GM19468 (cell line): ENCODE results near the gene APBA2.
"Not testable (repeated sequence)": the region's sequence is repeated elsewhere in the genome, so short reads cannot be mapped to it uniquely, and the experiment has no call there.

Experiments used
- ATAC-seq: cut with Tn5 transposase; IDR thresholded peaks from one replicate; pipeline ENCODE4 v1.9.1; 2021; ENCODE audit warnings: mild to moderate bottlenecking, moderate library complexity, moderate number of reproducible peaks; ENCODE audit not compliant: unreplicated experiment; ENCODE audit errors: extremely low read depth

APBA2 gene

DNA sequence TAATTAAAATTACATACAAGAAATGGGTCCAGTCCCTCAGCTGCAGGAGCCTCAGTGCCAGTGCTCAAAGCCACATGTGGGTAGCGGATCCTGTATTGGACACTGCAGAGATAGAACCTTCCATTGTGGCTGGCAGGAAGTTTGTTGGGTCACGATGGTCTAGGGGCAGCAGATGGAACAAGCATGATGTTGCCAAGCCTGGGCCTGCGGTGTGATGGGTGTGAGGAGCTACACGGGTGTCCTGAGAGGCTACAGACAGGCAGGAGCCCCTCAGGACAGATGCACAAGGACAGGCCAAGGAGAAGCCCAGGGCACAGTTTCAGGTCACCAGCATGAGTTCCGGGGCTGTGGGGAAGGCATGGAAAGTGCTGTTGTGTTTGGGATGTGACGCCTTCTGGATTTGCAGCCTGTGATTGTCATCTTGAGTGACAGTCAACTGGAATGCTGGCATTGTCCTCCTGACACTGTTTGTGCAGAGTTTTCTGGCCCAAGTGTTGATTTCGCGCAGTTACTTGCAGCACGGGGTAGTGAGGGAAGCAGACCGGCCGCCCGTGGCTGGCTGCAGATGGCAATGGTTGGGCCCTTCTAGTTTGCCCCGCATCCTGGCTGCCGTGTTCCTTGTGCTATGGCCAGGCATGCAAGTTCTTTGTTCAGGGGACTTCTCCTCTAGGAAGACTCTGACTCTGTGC is 206.7 kb downstream of the APBA2 start:
- no peak for ATAC-seq

DNA sequence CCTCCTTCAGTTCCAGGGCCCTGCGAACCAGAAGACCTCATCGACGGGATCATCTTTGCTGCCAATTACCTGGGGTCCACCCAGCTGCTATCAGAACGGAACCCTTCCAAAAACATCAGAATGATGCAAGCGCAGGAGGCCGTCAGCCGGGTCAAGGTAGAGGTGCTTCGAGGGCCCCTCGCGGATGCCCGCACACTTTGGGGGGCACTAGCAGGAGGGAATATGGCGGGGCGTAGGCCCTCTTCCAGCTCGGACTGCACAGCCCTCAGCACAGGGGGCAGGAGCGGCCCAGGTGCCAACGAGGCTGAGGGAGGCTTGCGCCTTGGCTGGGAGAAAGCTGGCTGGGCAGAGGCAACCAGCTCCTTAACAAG is 207.3 kb downstream of the APBA2 start:
- no peak for ATAC-seq

GRCh38 chr15:29093696-29094343 is 208.0 kb downstream of the APBA2 start:
- ATAC-seq = no peak

DNA sequence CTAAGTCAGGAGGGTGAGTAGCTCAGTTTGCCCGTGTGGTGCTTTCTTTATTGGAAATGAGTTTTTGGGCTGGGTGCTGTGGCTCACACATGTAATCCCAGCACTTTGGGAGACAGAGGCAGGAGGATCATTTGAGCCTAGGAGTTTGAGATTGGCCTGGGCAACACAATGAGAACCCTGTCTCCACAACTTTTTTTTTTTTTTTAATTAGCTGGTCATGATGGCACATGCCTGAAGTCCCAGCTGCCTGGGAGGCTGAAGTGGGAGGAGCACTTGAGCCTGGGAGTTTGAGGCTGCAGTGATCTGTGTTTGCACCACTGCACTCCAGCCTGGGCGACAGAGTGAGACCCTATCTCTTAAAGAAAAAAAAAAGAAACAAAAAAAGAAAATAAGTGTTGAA is 208.9 kb downstream of the APBA2 start:
- ATAC-seq = no peak

DNA sequence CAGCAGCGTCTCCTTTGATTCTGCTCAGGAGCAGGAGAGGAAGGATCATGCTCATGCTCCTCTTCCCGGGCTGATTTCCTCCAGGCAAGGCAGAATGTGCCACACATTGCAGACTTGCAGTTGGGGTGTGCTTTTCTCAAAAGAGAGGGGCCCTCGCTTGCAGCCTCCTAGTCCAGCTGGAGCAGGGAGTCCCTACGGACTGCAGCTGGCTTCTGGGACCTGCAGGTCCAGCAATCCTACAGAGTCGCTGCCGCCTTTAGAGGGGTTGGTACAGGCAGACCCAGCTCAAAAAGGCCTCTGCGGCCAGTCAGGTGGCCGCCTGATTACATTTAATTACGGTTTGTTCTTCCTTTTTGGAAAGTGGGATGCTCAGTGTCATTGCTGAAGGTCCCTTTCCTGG is 210.0 kb downstream of the APBA2 start:
- no peak for ATAC-seq

DNA sequence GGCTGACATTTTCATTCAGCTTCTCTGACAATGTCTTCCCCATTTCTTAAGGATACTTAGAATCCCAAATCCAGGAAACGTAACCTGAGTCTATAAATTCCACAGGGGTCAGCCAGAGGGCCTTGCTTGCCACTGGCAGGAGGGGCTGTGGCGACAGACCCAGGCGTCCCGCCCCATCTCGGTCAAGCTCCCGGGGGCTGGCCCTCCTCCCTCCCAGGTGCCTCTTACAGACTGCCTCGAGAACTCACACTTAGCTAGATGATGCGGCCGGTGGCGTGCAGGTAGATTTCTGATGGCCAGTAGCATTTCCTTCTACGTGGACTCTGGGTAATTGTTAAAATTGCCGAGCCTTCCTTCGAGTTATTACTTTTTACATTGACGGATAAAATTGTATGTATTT is 211.4 kb downstream of the APBA2 start:
- ATAC-seq = no peak

DNA sequence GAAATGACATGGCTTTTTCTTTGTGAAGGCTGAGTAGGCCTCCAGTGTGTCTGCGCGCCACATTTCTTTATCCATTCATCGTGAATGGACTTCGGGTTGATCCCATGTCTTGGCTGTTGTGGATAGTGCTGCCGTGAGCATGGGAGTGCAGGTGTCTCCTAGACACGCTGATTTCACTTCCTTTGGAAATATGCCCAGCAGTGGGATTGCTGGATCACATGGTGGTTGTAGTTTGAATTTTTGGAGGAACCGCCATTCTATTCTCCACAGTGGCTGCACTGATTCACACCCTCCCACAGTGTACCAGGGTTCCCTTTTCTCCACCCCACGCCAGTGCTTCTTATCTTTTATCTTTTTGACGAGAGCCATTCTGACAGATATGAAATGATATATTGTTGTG is 212.2 kb downstream of the APBA2 start:
- no peak for ATAC-seq

- no peak for ATAC-seq
Observed at GRCh38 chr15:29098652-29099051, 212.9 kb downstream of the APBA2 start.

GRCh38 chr15:29099131-29099880 is 213.5 kb downstream of the APBA2 start:
- no peak for ATAC-seq

DNA sequence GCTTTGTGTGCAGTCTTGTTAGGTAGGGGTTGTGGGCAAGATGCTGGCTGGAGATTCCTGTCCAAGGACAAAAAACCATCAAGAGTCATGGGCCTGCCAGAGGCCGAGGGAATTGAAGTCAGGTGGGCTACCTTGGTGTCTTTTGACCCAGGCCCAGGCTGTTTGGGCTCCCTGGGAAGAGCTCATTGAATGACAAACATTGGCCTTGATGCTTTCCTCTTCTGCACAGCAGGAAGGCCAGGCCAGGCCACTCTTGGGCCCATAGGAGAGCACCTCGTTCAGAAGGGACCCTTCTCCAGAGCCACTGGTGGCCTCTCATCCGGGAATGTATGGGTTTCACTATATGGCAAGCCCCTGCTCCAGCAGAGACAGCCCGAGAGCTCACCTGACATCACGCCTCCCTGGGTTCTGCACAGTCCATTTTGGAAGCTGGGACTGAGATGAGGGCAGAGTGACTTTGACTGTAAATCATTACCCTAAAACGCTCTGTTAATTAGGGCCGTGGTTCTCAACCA is 214.8 kb downstream of the APBA2 start:
- ATAC-seq = no peak

DNA sequence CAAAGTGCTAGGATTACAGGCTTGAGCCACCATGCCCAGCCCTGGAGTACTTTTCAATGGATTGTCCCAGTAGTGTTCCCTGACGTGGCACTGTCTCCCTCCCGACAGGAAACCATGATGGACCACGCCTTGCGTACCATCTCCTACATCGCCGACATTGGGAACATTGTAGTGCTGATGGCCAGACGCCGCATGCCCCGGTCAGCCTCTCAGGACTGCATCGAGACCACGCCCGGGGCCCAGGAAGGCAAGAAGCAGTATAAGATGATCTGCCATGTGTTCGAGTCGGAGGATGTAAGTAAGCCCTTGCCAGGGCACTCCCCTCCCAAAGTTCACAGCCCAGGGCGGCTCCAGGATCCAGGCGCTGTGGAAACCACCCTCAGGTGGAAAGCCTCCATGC is 215.7 kb downstream of the APBA2 start:
- ATAC-seq = no peak

- ATAC-seq = not testable (repeated sequence)
Observed at GRCh38 chr15:29102173-29102794, 216.5 kb downstream of the APBA2 start.

DNA sequence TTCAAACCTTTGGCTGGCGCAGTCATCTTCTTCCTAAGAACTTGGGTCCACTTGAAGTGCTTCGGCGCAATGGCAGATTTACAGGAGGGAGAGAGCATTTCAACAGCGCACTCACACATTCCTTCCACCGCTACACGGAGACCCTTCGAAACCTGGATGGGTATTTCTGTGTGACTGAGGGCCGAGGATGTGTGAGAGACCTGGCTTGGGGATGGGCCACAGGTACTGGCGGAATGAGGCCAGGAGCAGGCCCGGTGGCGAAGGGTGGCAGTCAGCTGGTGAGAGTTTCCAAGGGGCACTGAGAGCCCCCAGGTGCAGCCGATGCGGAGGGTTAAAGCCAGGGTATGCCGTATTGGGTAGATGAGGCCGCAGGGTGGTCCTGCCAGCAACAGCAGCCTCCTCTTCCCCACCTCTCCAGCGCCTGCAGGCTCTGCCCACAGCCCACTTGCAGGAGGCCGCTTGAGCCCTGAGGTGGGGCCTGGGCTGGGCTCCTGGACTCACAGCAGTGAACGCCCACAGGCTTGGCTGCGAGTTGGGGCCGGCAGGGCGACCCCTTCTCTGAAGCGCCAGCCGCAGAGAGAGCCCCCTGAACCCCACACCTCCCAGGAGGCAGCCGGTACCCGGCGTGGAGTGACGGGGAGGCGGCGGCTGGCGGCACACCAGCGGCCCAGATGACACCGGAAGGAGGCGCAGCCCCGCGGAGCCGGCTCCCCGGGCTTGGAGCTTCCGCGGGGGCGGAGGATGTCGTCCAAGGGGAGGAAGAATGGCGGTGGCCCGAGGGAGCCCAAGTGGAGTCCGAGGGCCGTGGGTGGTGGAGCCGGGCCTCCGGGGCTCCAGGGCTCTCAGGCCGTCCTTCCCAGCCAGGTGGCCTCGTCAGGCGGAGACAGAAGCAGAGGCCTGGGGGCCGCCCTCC is 217.4 kb downstream of the APBA2 start:
- ATAC-seq = no peak

DNA sequence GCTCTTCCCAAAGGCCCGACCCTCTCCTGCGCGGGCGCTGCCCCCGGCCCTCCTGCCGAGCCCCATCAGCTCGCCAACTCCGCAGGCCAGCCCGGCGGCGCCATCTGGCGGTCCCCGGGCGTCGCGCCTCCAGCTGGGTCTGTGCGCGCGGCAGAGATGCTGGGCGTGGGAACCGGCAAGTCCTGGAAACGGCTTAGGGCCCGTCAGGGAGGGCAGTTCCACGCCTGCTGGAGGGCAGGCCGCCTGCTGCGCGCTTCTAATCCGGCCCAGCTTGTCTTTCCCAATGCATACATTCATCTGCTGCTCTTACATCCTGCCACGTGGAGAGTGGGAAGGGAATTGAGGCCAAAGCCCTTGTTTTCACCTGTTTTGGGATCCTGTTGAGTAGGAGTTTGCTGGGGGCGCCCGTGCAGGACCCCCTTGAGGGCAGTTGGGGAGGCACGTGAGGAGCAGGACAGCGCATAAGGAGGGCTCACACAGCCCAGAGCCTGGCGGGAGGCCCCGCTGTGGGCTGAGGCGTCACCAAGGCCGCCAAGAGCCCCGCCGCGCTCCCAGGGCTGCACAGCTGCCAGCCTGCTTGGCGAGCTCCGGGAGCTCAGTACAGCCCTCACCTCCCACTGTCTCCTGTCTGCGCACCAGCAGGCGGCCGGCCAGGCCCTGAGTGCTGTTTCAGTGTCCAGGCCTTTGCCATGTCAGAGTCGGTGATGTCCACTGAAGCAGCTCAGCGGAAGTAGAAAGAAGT is 218.2 kb downstream of the APBA2 start:
- no peak for ATAC-seq

- no peak for ATAC-seq
Observed at GRCh38 chr15:29104566-29104880, 218.7 kb downstream of the APBA2 start.

- ATAC-seq = no peak
Observed at GRCh38 chr15:29105151-29105854, 219.5 kb downstream of the APBA2 start.

- no peak for ATAC-seq
Observed at GRCh38 chr15:29106116-29106515, 220.3 kb downstream of the APBA2 start.

DNA sequence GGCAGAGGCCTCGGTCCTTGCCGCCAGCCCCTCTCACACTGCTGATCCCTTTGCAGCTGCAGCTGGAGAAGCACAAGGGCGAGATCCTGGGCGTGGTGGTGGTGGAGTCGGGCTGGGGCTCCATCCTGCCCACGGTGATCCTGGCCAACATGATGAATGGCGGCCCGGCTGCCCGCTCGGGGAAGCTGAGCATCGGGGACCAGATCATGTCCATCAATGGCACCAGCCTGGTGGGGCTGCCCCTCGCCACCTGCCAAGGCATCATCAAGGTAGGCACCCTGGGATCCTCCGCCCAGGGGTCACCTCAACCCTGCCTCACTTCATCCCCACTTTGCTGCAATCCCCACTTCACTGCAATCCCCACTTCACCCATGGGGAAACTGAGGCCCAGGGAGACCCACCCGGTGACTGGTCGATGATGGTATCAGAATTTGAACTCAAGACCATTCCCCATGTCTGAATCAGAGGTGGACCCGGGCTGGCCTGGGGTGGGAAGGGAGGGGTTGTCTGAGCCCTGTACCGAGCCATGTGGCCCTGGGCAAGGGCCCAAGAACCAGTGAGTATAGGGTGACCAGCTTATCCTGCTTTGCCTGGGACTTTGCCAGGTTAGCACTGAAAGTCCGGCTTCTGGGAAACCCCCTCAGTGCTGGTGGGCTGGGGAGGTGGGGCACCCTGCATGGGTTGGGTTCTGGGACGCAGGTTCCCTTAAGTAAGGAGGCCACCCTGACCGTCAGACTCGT is 220.9 kb downstream of the APBA2 start:
- ATAC-seq = no peak
